HepG2 (cell line): ENCODE data around the gene EMP2. TPM values are rescaled to one million over a fixed set of nuclear protein-coding genes. Genes with fewer than 3 reads are reported as not detected.

Experiments
- ATAC-seq: fragments of 200-7000 bp; cut with Tn5 transposase; 3 replicates; pipeline ENCODE4 v1.9.1; 2020; ENCODE audit warnings: mild to moderate bottlenecking, moderate library complexity
- BruUV-seq: library from RNA; stranded (reverse); fragments of 400-500 nt; replicated peaks from 2 replicates; lab custom pipeline; 2021; lab: Mats Ljungman, UMichigan
- CTCF ChIA-PET: fragments of 300-600 bp; formaldehyde crosslinking; extraction: SDS; loops from one replicate; lab custom pipeline; 2021; ENCODE audit warnings: low total read pairs, inconsistent platforms, low intra/inter-chr PET ratio; lab: Yijun Ruan, JAX
- POLR2A ChIA-PET: fragments of 350-600 bp; sonication (Branson Sonifier 250); formaldehyde crosslinking; loops from one replicate; lab custom pipeline; 2020; ENCODE audit warnings: antibody characterized with exemption, inconsistent platforms; lab: Yijun Ruan, JAX
- DNase-seq: peaks from one replicate; pipeline ENCODE4 v3.0.0-alpha.2; 2015; ENCODE audit warnings: low spot score
- FAIRE-seq: peaks from 3 replicates; lab custom pipeline; 2011; peaks lifted over from hg19 to GRCh38; lab: Jason Lieb, UNC
- H2AFZ ChIP-seq: one replicate; pipeline ENCODE4 v1.6.1; 2011; ENCODE audit warnings: low read length, inconsistent platforms
- H3K27ac ChIP-seq: fragments of 300-600 bp; 3 replicates; pipeline ENCODE4 v1.8.0; 2011; ENCODE audit warnings: mixed run types, mild to moderate bottlenecking, mixed read lengths, low read length, inconsistent platforms; ENCODE audit not compliant: insufficient read depth; ENCODE audit errors: extremely low read length
- H3K27me3 ChIP-seq, 2 experiments: fragments of 200-600 bp in 1 of 2; 2 replicates in 1 of 2; 3 replicates in 1 of 2; pipeline versions ENCODE4 v1.6.0 to v1.8.0; 2011; ENCODE audit warnings: low read length in 2 of 2, mild to moderate bottlenecking in 2 of 2, moderate library complexity in 2 of 2, inconsistent platforms in 1 of 2; ENCODE audit not compliant: insufficient read depth in 2 of 2, control insufficient read depth in 1 of 2
- H3K36me3 ChIP-seq, 2 experiments: fragments of 200-600 bp in 1 of 2; replicated peaks in 1 of 2; 2 replicates in 1 of 2; 3 replicates in 1 of 2; pipeline versions ENCODE4 v1.5.1 to v1.8.0; 2011; ENCODE audit warnings: low read length in 2 of 2, inconsistent platforms in 1 of 2; ENCODE audit not compliant: insufficient read depth in 2 of 2, control insufficient read depth in 1 of 2
- H3K4me1 ChIP-seq: 2 replicates; pipeline ENCODE4 v1.5.1; 2012; ENCODE audit warnings: low read length, inconsistent platforms; ENCODE audit not compliant: insufficient read depth
- H3K4me2 ChIP-seq: 2 replicates; pipeline ENCODE4 v1.6.0; 2011; ENCODE audit warnings: low read depth, low read length, inconsistent platforms
- H3K4me3 ChIP-seq, 3 experiments: fragments of 200-600 bp in 1 of 3; sonication (generic), shearing (Covaris generic) in 1 of 3; replicated peaks in 1 of 3; 2 replicates each; pipeline ENCODE4 v1.5.1; 2011 to 2016; ENCODE audit warnings: low read length in 3 of 3, inconsistent platforms in 2 of 3, low read depth in 2 of 3, mild to moderate bottlenecking in 2 of 3, control low read depth in 1 of 3, mixed read lengths in 1 of 3; ENCODE audit not compliant: insufficient read depth in 1 of 3
- H3K79me2 ChIP-seq: one replicate; pipeline ENCODE4 v1.6.1; 2011; ENCODE audit warnings: low read length, inconsistent platforms; ENCODE audit not compliant: insufficient read depth
- H3K9ac ChIP-seq: 2 replicates; pipeline ENCODE4 v1.6.0; 2011; ENCODE audit warnings: mild to moderate bottlenecking, low read depth, low read length, inconsistent platforms; ENCODE audit not compliant: insufficient read depth
- H3K9me3 ChIP-seq: 2 replicates; pipeline ENCODE4 v1.5.1; 2012; ENCODE audit warnings: mild to moderate bottlenecking, low read length
- H4K20me1 ChIP-seq: 2 replicates; pipeline ENCODE4 v1.6.0; 2011; ENCODE audit warnings: inconsistent platforms, mild to moderate bottlenecking, low read length, moderate library complexity; ENCODE audit not compliant: insufficient read depth
- KDM6A ChIP-seq: IDR thresholded peaks from 2 replicates; pipeline ENCODE4 v1.6.1; 2016; ENCODE audit warnings: low read depth
- TGIF2 ChIP-seq: IDR thresholded peaks from 2 replicates; pipeline ENCODE4 v1.6.1; 2016; ENCODE audit warnings: control low read depth, missing compliant biosample characterization
- ZNF224 ChIP-seq: sonication (generic); formaldehyde crosslinking; IDR thresholded peaks from 2 replicates; pipeline ENCODE4 v1.5.0; 2020; ENCODE audit warnings: mild to moderate bottlenecking, missing genetic modification reagents
- ZNF33A ChIP-seq: sonication (generic); formaldehyde crosslinking; IDR thresholded peaks from 2 replicates; pipeline ENCODE4 v1.5.1; 2020; ENCODE audit warnings: missing genetic modification reagents, mild to moderate bottlenecking, moderate library complexity, borderline replicate concordance
- ZNF484 ChIP-seq: sonication (generic); formaldehyde crosslinking; IDR thresholded peaks from 2 replicates; pipeline ENCODE4 v1.5.1; 2020; ENCODE audit warnings: mild to moderate bottlenecking, low read depth, missing genetic modification reagents, borderline replicate concordance
- WGBS: methylation state at CpG from one replicate; pipeline ENCODE4 v1.1.6; 2017; ENCODE audit warnings: low lambda C conversion rate; 5-methylcytosine and 5-hydroxymethylcytosine counted together
- in situ Hi-C: cut with HindIII; loops from 2 replicates; pipeline ENCODE4 v1.10.0; 2017; ENCODE audit warnings: low pct_unique_long_range_greater_than_20kb; ENCODE audit not compliant: extremely low pct_ligation_motif_present
- intact Hi-C: fragments of 100-400 bp; cut with micrococcal nuclease; formaldehyde crosslinking; loops from one replicate; pipeline ENCODE4 v1.10.0; 2022; ENCODE audit not compliant: unreplicated experiment
- polyA plus RNA-seq, 8 experiments: library from polyadenylated mRNA; depleted of rRNA in 3 of 8; stranded (reverse) in 7 of 8; unstranded in 1 of 8; fragments of >200 nt; fragmentation: Illumina TruSeq in 4 of 8; extraction: Trizol in 4 of 8; gene quantifications; 2 replicates each; pipeline versions ENCODE4 v1.2.1 to v1.2.3, GENCODE V29; 2011 to 2016; ENCODE audit warnings: low read depth in 4 of 8, missing spikeins in 1 of 8, mixed read lengths in 1 of 8; ENCODE audit not compliant: insufficient read depth in 1 of 8
- total RNA-seq, 5 experiments: library from RNA; depleted of rRNA; stranded (reverse); fragments of >200 nt; fragmentation: Illumina TruSeq; extraction: Trizol; gene quantifications; 2 replicates each; pipeline ENCODE4 v1.2.3, GENCODE V29; 2016; ENCODE audit warnings: low read depth in 1 of 5
- TF ChIP-seq, protein P1 (sequence below): sonication (generic); formaldehyde crosslinking; IDR thresholded peaks from 2 replicates; pipeline ENCODE4 v1.4.0; 2020; ENCODE audit warnings: missing genetic modification reagents

The EMP2 gene
- total and polyA plus RNA-seq, 2 of the 13 experiments (the other 11 are each of a cell fraction or from before 2014, with no cell fraction given), result 24.6 to 91.2 TPM

DNA sequence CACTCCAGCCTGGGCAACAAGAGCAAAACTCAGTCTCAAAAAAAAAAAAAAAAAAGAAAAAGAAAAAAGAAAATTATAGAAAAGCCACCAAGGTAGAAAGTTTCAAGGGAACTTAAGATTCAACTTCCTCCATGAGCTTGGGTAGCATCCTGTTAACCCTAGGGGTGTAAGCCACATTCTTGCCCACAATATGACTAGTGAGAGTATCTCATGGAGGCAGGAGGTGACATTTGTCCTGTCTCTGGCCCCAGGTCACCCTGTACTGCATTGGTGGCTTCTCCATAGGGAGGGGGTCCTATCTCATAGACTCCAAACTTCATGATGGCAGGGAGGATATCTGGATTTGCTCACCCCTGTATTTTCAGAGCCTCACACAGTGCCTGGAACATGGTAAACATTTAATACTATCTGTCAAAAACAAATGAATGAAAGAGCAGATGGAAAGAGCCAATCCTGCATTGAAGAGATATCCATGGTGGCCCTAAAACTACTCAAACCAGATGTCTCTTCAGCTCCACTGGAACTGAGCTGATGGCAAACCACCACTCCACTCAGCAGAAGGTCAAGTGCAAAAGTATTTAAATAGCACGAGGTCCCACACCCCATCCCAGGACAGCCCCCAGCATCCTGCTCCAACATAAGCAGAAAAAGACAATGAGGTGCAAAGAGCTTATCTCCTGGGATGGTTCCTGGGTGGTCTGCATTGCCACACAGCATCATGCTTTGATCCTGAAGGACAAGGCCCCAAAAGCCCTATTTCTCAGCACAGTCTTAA is 50.3 kb downstream of the EMP2 start (continued):
- TF ChIP-seq TGIF2 (CRISPR knock-in tag) (no peak), KDM6A (CRISPR knock-in tag) (no peak), ZNF484 (CRISPR knock-in tag) (no peak), ZNF224 (CRISPR knock-in tag) (no peak)

DNA sequence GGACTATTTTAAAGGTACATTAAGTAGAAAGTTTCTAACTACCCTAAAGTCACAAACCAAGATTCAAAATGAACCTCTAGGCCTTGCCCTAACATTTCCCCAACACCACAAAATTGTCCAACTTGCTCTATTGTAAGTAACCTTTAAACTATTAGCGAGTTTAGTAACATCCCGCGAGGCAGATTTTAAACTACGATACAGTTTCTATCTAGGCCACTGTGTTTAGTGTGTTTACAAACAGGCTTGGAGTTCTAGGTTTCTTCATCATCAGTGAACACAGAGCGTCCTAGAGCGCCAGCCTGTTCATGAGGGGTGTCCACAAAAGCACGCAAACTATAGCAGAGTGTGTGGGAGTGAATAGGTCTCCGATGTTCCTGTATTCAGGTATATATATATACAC is 51.8 kb downstream of the EMP2 start:
- TF ChIP-seq, protein P1, sequence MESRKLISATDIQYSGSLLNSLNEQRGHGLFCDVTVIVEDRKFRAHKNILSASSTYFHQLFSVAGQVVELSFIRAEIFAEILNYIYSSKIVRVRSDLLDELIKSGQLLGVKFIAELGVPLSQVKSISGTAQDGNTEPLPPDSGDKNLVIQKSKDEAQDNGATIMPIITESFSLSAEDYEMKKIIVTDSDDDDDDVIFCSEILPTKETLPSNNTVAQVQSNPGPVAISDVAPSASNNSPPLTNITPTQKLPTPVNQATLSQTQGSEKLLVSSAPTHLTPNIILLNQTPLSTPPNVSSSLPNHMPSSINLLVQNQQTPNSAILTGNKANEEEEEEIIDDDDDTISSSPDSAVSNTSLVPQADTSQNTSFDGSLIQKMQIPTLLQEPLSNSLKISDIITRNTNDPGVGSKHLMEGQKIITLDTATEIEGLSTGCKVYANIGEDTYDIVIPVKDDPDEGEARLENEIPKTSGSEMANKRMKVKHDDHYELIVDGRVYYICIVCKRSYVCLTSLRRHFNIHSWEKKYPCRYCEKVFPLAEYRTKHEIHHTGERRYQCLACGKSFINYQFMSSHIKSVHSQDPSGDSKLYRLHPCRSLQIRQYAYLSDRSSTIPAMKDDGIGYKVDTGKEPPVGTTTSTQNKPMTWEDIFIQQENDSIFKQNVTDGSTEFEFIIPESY (CRISPR knock-in tag), result peak; percentile 47; the same call in 1 of the 2 replicates
- no peak for TF ChIP-seq ZNF33A
- Histone ChIP-seq H3K79me2 (no peaks in the 10 kb centered on the region), H3K4me2 (no peak overlapping the region), H3K27ac (no peak overlapping the region), H3K4me1 (peaks cover 4% of the 10 kb centered on the region), H3K9ac (no peak overlapping the region), H3K4me3 (no peak overlapping the region), H3K9me3 (no peaks in the 10 kb centered on the region), H2AFZ (no peak overlapping the region), H4K20me1 (no peaks in the 10 kb centered on the region), H3K36me3 (peaks cover 8 to 16% of the 10 kb centered on the region in 2 experiments), H3K27me3 (no peaks in the 10 kb centered on the region)
- DNase-seq (no peak), FAIRE-seq (no peak), ATAC-seq (no peak)
- intact Hi-C loops, result no loop called here
- WGBS, result 93% methylated on average over 8 of the region's 8 CpGs
- in situ Hi-C loops, result no loop called here
- POLR2A ChIA-PET, result no interaction called here
- BruUV-seq, result no TSS peak
- CTCF ChIA-PET, result no interaction called here
